ENCODE measurements around the gene CDC14A. TPM values are rescaled to one million over a fixed set of nuclear protein-coding genes. Genes with fewer than 3 reads are reported as not detected.

Gene CDC14A, protein sequence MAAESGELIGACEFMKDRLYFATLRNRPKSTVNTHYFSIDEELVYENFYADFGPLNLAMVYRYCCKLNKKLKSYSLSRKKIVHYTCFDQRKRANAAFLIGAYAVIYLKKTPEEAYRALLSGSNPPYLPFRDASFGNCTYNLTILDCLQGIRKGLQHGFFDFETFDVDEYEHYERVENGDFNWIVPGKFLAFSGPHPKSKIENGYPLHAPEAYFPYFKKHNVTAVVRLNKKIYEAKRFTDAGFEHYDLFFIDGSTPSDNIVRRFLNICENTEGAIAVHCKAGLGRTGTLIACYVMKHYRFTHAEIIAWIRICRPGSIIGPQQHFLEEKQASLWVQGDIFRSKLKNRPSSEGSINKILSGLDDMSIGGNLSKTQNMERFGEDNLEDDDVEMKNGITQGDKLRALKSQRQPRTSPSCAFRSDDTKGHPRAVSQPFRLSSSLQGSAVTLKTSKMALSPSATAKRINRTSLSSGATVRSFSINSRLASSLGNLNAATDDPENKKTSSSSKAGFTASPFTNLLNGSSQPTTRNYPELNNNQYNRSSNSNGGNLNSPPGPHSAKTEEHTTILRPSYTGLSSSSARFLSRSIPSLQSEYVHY
- polyA plus RNA-seq (2013, experiment 1 of 2): 2.0 TPM
- polyA plus RNA-seq (2013, experiment 2 of 2): 1.9 TPM

- peaks cover 8% of the 10 kb centered on the region for H3K4me1 ChIP-seq (ENCODE audit: control insufficient read depth, insufficient read depth, low read depth, low read length)
- no peaks in the 10 kb centered on the region for H3K36me3 ChIP-seq (ENCODE audit: control insufficient read depth in 1 of 2, insufficient read depth in 2 of 2, low read depth in 1 of 2, low read length in 2 of 2)
- peak within 1 kb of the TSS; percentile 93 for H2AFZ ChIP-seq (ENCODE audit: low read depth, low read length)
- peak; percentile 98 for DNase-seq
- H4K91ac ChIP-seq (ENCODE audit: low read length): peak within 1 kb of the TSS; percentile 39
- H4K8ac ChIP-seq (ENCODE audit: low read length): peak within 1 kb of the TSS; percentile 69
- peak within 1 kb of the TSS; percentile 73 for H2BK15ac ChIP-seq (ENCODE audit: low read depth, poor library complexity, severe bottlenecking)
- peak within 1 kb of the TSS; percentile 99 for H3K4me2 ChIP-seq (ENCODE audit: low read length, poor library complexity, severe bottlenecking)
- under 1% methylated on average over 59 of the region's 65 CpGs for WGBS
- H3K4me3 ChIP-seq (ENCODE audit: insufficient read depth in 1 of 2, low read depth in 1 of 2, low read length in 2 of 2): peak within 1 kb of the TSS; percentile 89 to 93
- H3K79me1 ChIP-seq (replicated peaks; ENCODE audit: low read length, poor library complexity, severe bottlenecking): peaks cover 16% of the 10 kb centered on the region
- peak within 1 kb of the TSS in 1 of 2 experiments; percentile 79 for H3K4ac ChIP-seq (ENCODE audit: low read depth in 1 of 2, low read length in 2 of 2)
- H3K23ac ChIP-seq (ENCODE audit: low read length in 2 of 2): peak within 1 kb of the TSS in 1 of 2 experiments; percentile 92
- H3K14ac ChIP-seq (ENCODE audit: low read length in 2 of 2): peak within 1 kb of the TSS in 1 of 2 experiments; percentile 91
- H3K18ac ChIP-seq (ENCODE audit: low read depth in 1 of 2, low read length in 2 of 2): peak within 1 kb of the TSS; percentile 86 to 91
- peak within 1 kb of the TSS; percentile 65 for H2AK5ac ChIP-seq (ENCODE audit: low read length, severe bottlenecking)
- H3K27me3 ChIP-seq (ENCODE audit: control insufficient read depth in 1 of 2, insufficient read depth in 1 of 2, low read length in 2 of 2): no peaks in the 10 kb centered on the region
- peak within 1 kb of the TSS; percentile 82 for H2BK120ac ChIP-seq (ENCODE audit: low read depth, low read length)
- H3K9ac ChIP-seq (ENCODE audit: low read length): peak within 1 kb of the TSS; percentile 86
- H3K9me3 ChIP-seq (ENCODE audit: control insufficient read depth, low read length): no peaks in the 10 kb centered on the region
- peak within 1 kb of the TSS; percentile 81 for H3K27ac ChIP-seq (ENCODE audit: low read length, poor library complexity, severe bottlenecking)
- peak within 1 kb of the TSS in 1 of 2 experiments; percentile 82 for H2BK12ac ChIP-seq (ENCODE audit: low read length in 2 of 2)
- H2BK5ac ChIP-seq (ENCODE audit: low read depth, low read length, poor library complexity, severe bottlenecking): peak within 1 kb of the TSS; percentile 80
These were observed at the start of gene CDC14A for GRCh38 chr1:100352267-100353070. Gene CDC14A (plus strand): TSS chr1:100352506. CDS start chr1:100352955, 449 bp downstream.

- Histone ChIP-seq H3K9ac (ENCODE audit: low read length) (no peak overlapping the region), H2AK5ac (ENCODE audit: low read length, severe bottlenecking) (no peak overlapping the region), H3K14ac (ENCODE audit: low read length in 2 of 2) (no peak overlapping the region), H2AFZ (ENCODE audit: low read depth, low read length) (no peak overlapping the region), H3K4me3 (ENCODE audit: insufficient read depth in 1 of 2, low read depth in 1 of 2, low read length in 2 of 2) (no peak overlapping the region), H3K9me3 (ENCODE audit: control insufficient read depth, low read length) (no peaks in the 10 kb centered on the region), H2BK12ac (ENCODE audit: low read length in 2 of 2) (no peak overlapping the region), H3K23ac (ENCODE audit: low read length in 2 of 2) (no peak overlapping the region), H3K4ac (ENCODE audit: low read depth in 1 of 2, low read length in 2 of 2) (no peak overlapping the region), H4K8ac (ENCODE audit: low read length) (no peak overlapping the region), H3K4me2 (ENCODE audit: low read length, poor library complexity, severe bottlenecking) (no peak overlapping the region), H3K4me1 (ENCODE audit: control insufficient read depth, insufficient read depth, low read depth, low read length) (no peaks in the 10 kb centered on the region), H3K18ac (ENCODE audit: low read depth in 1 of 2, low read length in 2 of 2) (no peak overlapping the region), H3K36me3 (ENCODE audit: control insufficient read depth in 1 of 2, insufficient read depth in 2 of 2, low read depth in 1 of 2, low read length in 2 of 2) (no peaks in the 10 kb centered on the region), H3K79me1 (replicated peaks; ENCODE audit: low read length, poor library complexity, severe bottlenecking) (no peaks in the 10 kb centered on the region), H3K27me3 (ENCODE audit: control insufficient read depth in 1 of 2, insufficient read depth in 1 of 2, low read length in 2 of 2) (no peaks in the 10 kb centered on the region), H3K27ac (ENCODE audit: low read length, poor library complexity, severe bottlenecking) (no peak overlapping the region), H4K91ac (ENCODE audit: low read length) (no peak overlapping the region), H2BK120ac (ENCODE audit: low read depth, low read length) (no peak overlapping the region), H2BK15ac (ENCODE audit: low read depth, poor library complexity, severe bottlenecking) (no peak overlapping the region), H2BK5ac (ENCODE audit: low read depth, low read length, poor library complexity, severe bottlenecking) (no peak overlapping the region)
- WGBS: 50% methylated on average over 1 of the region's 2 CpGs
- no peak for DNase-seq
These were observed 49.6 kb upstream of the CDC14A start for GRCh38 chr1:100302739-100303138.

DNA sequence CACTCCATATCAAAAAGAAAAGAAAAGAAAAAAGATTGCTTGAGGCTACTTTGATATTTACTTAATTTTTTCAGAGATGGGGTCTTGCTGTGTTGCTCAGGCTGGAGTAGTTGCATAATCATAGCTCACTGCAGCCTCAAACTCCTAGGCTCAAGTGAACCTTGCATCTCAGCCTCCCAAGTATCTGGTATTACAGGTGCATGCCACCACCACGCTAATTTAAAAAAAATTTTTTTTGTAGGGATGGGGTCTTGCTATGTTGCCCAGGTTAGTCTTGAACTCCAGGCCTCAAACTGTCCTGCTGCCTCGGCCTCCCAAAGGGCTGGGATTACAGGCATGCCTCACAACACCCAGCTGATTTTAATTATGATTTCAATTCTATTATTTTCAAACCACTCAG, 48.1 kb upstream of the CDC14A start:
- 75% methylated on average over 1 of the region's 2 CpGs for WGBS

More for the DNA sequence above, 48.1 kb upstream of the CDC14A start:
- H2AFZ ChIP-seq (ENCODE audit: low read depth, low read length): no peak overlapping the region
- no peaks in the 10 kb centered on the region for H3K4me1 ChIP-seq (ENCODE audit: control insufficient read depth, insufficient read depth, low read depth, low read length)
- no peak overlapping the region for H4K8ac ChIP-seq (ENCODE audit: low read length)
- H3K79me1 ChIP-seq (replicated peaks; ENCODE audit: low read length, poor library complexity, severe bottlenecking): no peaks in the 10 kb centered on the region
- no peak overlapping the region for H2BK15ac ChIP-seq (ENCODE audit: low read depth, poor library complexity, severe bottlenecking)
- no peak overlapping the region for H4K91ac ChIP-seq (ENCODE audit: low read length)
- no peak overlapping the region for H3K9ac ChIP-seq (ENCODE audit: low read length)
- H3K4ac ChIP-seq (ENCODE audit: low read depth in 1 of 2, low read length in 2 of 2): no peak overlapping the region
- H3K27ac ChIP-seq (ENCODE audit: low read length, poor library complexity, severe bottlenecking): no peak overlapping the region
- H2BK120ac ChIP-seq (ENCODE audit: low read depth, low read length): no peak overlapping the region
- no peak overlapping the region for H3K4me2 ChIP-seq (ENCODE audit: low read length, poor library complexity, severe bottlenecking)
- no peak overlapping the region for H3K4me3 ChIP-seq (ENCODE audit: insufficient read depth in 1 of 2, low read depth in 1 of 2, low read length in 2 of 2)
- H2BK12ac ChIP-seq (ENCODE audit: low read length in 2 of 2): no peak overlapping the region
- DNase-seq: no peak
- no peak overlapping the region for H3K14ac ChIP-seq (ENCODE audit: low read length in 2 of 2)
- H3K9me3 ChIP-seq (ENCODE audit: control insufficient read depth, low read length): no peaks in the 10 kb centered on the region
- H2BK5ac ChIP-seq (ENCODE audit: low read depth, low read length, poor library complexity, severe bottlenecking): no peak overlapping the region
- H3K23ac ChIP-seq (ENCODE audit: low read length in 2 of 2): no peak overlapping the region
- no peaks in the 10 kb centered on the region for H3K27me3 ChIP-seq (ENCODE audit: control insufficient read depth in 1 of 2, insufficient read depth in 1 of 2, low read length in 2 of 2)
- H3K36me3 ChIP-seq (ENCODE audit: control insufficient read depth in 1 of 2, insufficient read depth in 2 of 2, low read depth in 1 of 2, low read length in 2 of 2): no peaks in the 10 kb centered on the region
- H2AK5ac ChIP-seq (ENCODE audit: low read length, severe bottlenecking): no peak overlapping the region
- H3K18ac ChIP-seq (ENCODE audit: low read depth in 1 of 2, low read length in 2 of 2): no peak overlapping the region
